Glomerular endothelial cell (primary cell): ENCODE measurements around the gene DECR2. TPM values are rescaled to one million over a fixed set of nuclear protein-coding genes. Genes with fewer than 3 reads are reported as not detected.
"Not testable (repeated sequence)": the region's sequence is repeated elsewhere in the genome, so short reads cannot be mapped to it uniquely, and the experiment has no call there.

Source experiments
- DNase-seq: peaks from one replicate; pipeline ENCODE4 v3.0.0-alpha.2; 2011; ENCODE audit warnings: low read depth, low spot score; ENCODE audit errors: extremely low read depth
- total RNA-seq: library from RNA; depleted of rRNA; stranded (reverse); fragments of >200 nt; gene quantifications from 2 replicates; pipeline ENCODE4 v1.2.3, GENCODE V29; 2015

The DECR2 gene
- total RNA-seq, 1 donor from 2014 or later, result 29.1 TPM

- no peak for DNase-seq
Observed at GRCh38 chr16:366476-366875, 35.2 kb upstream of the DECR2 start.

- no peak for DNase-seq
Observed at GRCh38 chr16:367333-367903, 34.3 kb upstream of the DECR2 start.

DNA sequence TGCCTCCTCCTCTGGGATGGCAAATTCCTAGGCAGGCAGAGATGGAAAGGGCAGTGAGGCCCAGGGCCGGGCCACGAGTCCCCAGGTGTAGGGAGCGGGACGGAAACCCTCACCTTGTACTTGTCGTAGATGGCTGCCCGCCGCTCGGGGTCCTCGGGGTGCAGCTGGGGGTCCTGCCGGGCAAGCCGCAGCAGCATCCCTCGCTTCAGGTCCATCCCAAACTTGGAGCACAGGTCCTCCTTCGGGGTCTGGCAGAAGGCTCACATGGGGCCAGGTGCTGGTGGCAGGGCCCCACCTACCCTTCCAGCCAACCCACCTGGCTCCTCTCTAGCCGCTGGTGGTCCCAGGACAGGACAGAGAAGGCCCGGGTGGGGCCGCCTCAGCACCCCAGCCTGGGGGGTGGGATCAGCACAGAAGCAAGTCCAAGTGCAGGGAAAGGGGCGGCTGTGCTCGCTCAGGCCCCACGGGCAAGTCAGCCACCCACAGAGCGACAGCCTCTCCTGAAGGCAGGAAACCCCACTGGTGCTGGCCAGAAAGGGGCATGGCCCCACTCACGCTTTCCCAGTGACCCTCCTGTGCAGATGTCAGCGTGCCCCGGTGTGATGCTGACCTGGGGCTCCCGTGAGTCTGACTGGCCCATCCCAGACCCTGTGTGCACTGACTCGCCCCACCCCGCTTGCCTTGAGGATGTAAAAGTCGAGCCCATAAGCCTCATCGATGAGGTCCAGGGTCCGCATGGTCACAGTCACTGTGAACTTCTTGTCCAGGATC, 33.1 kb upstream of the DECR2 start:
- no peak for DNase-seq

DNA sequence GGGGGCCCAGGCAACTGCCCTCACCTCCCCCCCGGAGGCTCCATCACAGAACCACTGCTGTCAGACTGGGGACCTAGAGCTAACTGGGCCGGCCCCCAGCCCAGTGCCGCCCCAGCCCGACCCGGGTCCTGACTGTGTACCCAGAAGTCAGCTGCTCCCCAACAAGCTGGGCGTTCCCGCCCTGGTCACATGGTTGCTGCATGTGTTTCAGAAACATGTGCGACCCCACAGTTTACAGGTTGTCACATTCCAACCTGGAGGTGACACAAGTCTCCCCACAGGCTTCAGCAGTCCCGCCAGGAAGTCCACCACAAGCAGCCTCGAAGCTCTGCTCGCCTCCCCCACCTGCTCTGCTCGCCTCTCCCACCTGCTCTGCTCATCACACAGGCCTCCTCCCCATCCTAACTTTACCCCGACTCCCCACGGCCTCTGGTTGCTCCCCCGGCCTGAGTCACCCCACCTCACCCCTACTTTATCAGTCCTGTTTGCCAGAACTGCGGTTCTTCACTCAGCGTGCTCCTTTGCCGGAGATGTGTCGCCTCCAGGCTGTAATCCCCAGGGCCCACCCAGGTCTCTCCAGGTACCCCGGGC, 32.3 kb upstream of the DECR2 start:
- DNase-seq, result no peak

- no peak for DNase-seq
Observed at GRCh38 chr16:369866-370436, 31.7 kb upstream of the DECR2 start.

GRCh38 chr16:370443-370842, 31.2 kb upstream of the DECR2 start, which contains the start of gene MRPL28:
Gene MRPL28 (minus strand): TSS chr16:370538. CDS start chr16:370218, 320 bp downstream.
- DNase-seq, result no peak

- DNase-seq, result no peak
Observed at GRCh38 chr16:370979-371514, 30.6 kb upstream of the DECR2 start.

DNA sequence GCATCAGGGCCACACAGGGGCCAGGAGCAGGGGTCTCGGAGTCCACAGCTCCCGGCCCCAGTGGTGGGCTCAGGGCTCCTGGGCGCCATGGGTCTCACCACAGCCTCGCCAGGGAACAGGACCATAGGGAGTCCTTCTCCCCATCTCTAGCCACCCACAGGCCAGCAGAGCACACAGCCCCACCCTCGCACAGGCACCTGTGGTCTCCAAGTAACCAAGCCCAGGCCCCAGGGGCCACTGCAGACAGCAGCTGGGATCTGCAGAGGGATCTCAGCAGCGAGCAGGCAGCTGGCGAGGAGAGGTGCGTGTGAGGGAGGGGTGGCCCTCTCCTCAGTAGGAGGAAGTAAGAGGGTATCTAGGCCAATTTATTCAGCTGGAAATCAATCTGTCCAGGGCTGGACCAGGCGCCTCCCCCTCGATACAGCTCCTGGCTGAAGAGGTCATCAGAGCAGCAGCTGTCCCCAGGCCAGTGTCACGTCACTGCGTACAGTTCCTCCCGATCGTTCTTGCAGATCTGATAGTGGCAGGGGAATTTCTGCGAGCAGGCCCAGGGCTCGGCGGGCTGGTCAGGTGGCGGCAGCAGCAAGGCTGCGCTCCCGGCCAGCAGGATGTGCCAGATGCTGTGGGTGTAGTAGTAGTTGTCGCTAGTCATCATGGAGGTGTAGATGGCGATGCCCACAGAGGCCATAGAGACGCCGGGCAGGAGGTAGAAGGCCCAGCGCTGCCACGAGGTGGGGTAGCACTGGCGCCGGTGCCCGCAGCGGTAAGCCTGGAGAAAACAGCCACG, 30.0 kb upstream of the DECR2 start:
- no peak for DNase-seq

DNA sequence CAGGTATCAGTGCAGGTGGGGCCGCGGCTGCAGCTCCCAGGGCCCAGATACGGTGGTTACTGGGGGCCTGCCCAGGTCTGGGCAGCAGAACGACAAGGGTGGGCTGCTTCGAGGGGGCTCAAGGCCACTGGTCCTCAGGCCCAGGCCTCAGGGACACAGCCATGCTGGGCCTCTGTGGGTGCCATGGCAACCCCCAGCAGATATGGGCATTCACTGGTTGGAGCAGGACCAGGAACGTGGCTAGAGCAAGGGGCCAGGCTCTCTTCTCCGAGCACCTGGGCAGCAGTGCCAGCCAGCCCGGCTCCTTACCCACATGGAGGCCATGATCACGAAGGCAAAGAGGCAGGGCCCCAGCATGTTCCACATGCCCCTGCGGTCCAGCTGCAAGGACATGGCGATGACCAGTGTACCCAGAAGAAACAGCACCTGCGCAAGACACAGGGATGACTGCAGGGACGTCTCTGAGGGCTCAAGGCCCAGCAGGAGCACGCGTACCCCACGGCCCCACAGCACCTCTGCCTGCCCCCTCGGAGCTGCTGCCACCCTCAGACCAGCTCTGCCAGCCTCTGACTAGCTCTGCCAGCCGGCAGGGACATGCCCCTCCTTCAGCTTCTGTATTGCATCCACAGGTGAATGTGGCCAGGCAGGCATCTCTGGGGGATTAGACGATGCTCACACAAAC, 29.2 kb upstream of the DECR2 start:
- DNase-seq, result no peak

DNA sequence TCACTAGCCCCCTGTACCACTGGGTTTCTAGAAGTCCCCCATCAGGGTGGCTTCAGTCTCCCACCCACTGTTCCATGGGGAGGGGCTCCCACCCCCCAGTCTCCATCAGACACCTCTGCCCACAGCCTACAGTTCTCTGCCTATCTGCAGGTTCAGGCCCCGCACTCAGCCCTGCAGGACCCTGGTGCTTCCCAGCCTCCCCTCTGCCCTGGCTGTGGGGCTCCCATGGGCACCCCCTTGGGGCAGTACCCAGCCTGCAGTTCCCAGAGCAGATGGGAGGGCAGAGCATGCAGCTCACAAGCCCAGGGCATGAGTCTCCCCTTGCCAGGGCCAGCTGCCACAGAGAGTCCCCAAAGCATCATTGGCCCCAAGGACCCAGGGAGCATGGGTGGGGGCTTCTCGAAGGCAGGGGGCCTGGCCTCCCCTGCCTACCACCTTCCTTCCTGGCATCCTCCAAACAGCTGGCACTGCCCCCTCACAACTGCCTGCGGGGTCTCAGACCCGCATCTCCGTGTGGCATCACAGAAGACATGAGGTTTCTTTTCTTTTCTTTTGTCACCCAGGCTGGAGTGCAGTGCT, 28.6 kb upstream of the DECR2 start:
- DNase-seq, result no peak

DNA sequence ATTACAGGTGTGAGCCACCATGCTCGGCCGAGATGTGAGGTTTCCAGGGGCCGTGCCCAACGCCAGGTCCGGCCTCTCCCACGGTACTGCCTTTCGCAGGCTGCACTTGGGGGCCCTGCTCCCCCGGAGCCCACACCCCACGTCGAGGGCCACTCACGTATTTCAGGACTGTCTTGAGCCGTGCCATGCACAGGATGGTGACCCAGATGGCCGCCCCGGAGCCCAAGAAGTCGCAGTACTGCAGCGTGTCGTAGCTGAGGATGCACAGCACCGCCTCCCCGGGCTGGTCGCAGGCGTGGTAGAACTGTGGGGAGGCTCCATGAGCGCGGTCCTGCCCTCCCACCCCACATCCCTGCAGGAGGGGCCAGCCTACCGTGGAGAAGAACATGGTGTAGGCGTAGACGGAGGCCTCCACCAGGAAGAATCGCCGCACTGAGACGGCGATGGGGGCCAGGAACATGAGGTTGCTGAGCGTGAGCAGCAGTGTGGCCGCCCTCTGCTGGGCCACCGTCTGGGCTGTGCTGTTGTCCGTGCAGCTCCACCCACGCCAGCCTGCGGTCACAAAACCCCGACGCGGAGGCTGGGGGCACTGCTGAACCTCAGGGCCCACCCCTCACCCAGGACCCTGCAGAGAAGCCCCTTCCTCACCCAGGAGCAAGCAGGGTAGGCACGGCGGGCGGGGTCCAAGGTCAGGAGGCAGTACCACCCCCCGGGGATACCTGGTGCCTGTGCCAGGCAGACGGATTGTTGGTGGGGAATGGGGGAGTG, 27.7 kb upstream of the DECR2 start:
- no peak for DNase-seq

- no peak for DNase-seq
Observed at GRCh38 chr16:374616-374926, 27.1 kb upstream of the DECR2 start.

DNA sequence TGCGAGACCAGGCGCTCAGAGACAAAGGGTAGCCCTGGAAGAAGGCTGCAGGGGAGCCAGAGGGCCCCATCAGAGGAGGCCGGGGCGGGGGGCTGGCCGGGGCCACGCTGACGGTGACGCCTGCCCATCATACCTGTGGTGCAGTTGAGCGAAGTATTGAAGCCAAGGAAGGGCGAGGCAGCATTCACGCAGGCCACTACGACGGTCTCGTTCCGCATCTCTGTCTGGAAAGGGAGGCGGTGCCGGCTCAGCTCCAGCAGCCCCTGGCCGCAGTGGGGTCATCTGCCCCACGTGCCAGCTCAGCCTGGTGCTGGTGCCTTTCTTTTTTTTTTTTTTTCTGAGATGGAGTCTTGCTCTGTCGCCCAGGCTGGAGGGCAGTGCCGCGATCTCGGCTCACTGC, 26.5 kb upstream of the DECR2 start:
- DNase-seq, result no peak

- no peak for DNase-seq
Observed at GRCh38 chr16:375927-376816, 25.5 kb upstream of the DECR2 start.

GRCh38 chr16:376817-377418, 24.8 kb upstream of the DECR2 start:
- no peak for DNase-seq

GRCh38 chr16:377419-377951, 24.2 kb upstream of the DECR2 start:
- no peak for DNase-seq

DNA sequence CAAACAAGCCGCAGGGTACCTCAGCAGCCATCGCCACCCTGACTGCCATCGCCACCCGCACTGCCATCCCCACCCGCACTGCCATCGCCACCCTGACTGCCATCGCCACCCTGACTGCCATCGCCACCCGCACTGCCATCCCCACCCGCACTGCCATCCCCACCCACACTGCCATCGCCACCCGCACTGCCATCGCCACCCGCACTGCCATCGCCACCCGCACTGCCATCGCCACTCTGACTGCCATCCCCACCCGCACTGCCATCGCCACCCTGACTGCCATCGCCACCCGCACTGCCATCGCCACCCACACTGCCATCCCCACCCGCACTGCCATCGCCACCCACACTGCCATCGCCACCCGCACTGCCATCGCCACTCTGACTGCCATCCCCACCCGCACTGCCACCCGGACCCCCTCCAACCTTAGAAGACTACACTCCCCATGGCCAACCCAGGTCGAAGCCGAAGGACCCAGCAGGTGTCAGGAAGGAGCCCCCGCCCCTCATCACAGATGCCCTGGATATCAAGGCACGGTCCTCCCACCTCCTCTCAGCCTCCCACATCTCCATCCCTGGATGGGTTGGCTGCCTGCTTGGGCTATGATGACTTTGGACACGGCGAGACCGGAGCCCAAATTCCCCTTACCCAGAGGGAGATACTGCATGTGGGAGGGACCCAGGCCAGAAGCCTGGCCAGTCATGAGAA, 23.4 kb upstream of the DECR2 start:
- not testable (repeated sequence) for DNase-seq
